ENCODE measurements around the gene PSMA5. TPM values are rescaled to one million over a fixed set of nuclear protein-coding genes. Genes with fewer than 3 reads are reported as not detected.

Gene PSMA5
- total RNA-seq, 1 experiment from 2014 or later: 133 TPM

DNA sequence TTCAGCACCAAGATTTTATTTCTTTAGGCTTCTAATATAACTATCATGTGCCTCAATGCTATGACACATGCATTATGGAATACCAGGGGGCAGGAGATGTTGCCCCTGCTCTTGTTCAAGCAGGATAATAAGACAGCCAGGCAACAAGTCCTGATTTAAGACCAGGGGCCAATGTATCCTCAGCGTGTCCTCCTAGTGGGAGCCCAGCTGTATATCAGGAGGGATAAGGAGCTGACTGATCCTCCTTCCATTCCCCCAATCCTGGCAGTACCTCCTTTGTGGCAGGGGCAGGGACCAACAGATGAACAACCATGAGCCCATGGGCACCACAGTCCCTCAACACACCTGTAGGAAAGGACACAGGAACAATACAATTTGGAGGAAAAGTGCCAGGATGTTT is 57.8 kb downstream of the PSMA5 start:
- no peak overlapping the region for H3K4ac ChIP-seq (ENCODE audit: low read depth, low read length)
- H3K9ac ChIP-seq (ENCODE audit: extremely low read depth, insufficient read length, low read length): no peak overlapping the region
- Mint-ChIP-seq H3K4me1 (peaks cover 23 to 24% of the 10 kb centered on the region in 2 experiments), H3K27ac (no peak overlapping the region), H3K9me3 (no peaks in the 10 kb centered on the region), H3K36me3 (ENCODE audit: insufficient read depth in 1 of 3, low read depth in 3 of 3) (peaks cover 17 to 29% (median 23%) of the 10 kb centered on the region in 3 experiments), H3K27me3 (ENCODE audit: low read depth) (no peaks in the 10 kb centered on the region), H3K4me3 (no peak overlapping the region)
- no peak overlapping the region for H3K4me2 ChIP-seq (ENCODE audit: insufficient read depth, insufficient read length, low read length)
- no peak overlapping the region for H3T11ph ChIP-seq (ENCODE audit: low read length)
- H4K20me1 ChIP-seq (ENCODE audit: control insufficient read depth, insufficient read depth, insufficient read length): no peaks in the 10 kb centered on the region
- H2AFZ ChIP-seq (ENCODE audit: low read length): no peak overlapping the region
- H2AK5ac ChIP-seq (ENCODE audit: insufficient read length, low read length): no peak overlapping the region
- H4K8ac ChIP-seq (replicated peaks; ENCODE audit: insufficient read length, low read depth, low read length): no peak overlapping the region
- H2BK15ac ChIP-seq (ENCODE audit: low read depth, low read length): no peak overlapping the region
- no peak overlapping the region for H3K56ac ChIP-seq (ENCODE audit: insufficient read length, low read depth, low read length)
- no peak overlapping the region for H4K5ac ChIP-seq (ENCODE audit: insufficient read length, low read depth, low read length)
- H2BK12ac ChIP-seq (ENCODE audit: insufficient read length, low read depth, low read length): no peak overlapping the region
- no peak overlapping the region for H2BK5ac ChIP-seq (ENCODE audit: insufficient read length, low read length)
- H2BK20ac ChIP-seq (ENCODE audit: low read depth, low read length, poor library complexity, severe bottlenecking): no peak overlapping the region
- no peak overlapping the region for H3K18ac ChIP-seq (ENCODE audit: insufficient read length, low read depth, low read length)
- no peaks in the 10 kb centered on the region for H3K27me3 ChIP-seq (ENCODE audit: insufficient read depth, low read length)
- no peaks in the 10 kb centered on the region; the same call in 1 of the 2 replicates for H3K4me1 ChIP-seq (ENCODE audit: insufficient read depth, low read length)
- H3K23ac ChIP-seq (ENCODE audit: insufficient read length, low read depth, low read length): no peak overlapping the region
- H3K14ac ChIP-seq (ENCODE audit: insufficient read depth, low read length): no peak overlapping the region
- no peak overlapping the region for H3K27ac ChIP-seq (ENCODE audit: insufficient read length, low read depth, low read length)
- no CpG with 5 or more reads among the region's 1 CpG for WGBS (ENCODE audit: extremely low coverage, insufficient read length, low lambda C conversion rate)
- no peaks in the 10 kb centered on the region for H3K9me3 ChIP-seq (ENCODE audit: control insufficient read depth, low read depth, low read length)
- peaks cover 5% of the 10 kb centered on the region for H3K79me1 ChIP-seq (ENCODE audit: insufficient read depth, low read depth, low read length, poor library complexity, severe bottlenecking)
- DNase-seq: no peak
- no peak overlapping the region for H2BK120ac ChIP-seq (ENCODE audit: low read depth, low read length, poor library complexity, severe bottlenecking)
- no peak; the same call in 2 of the 3 replicates for TF ChIP-seq CTCF (conservative IDR thresholded peaks at IDR 0.05)
- H3K79me2 ChIP-seq (ENCODE audit: insufficient read depth, low read length): peaks cover 3% of the 10 kb centered on the region; the same call in 1 of the 2 replicates
- H4K91ac ChIP-seq (ENCODE audit: insufficient read length, low read depth, low read length): no peak overlapping the region
- H3K23me2 ChIP-seq (ENCODE audit: insufficient read length, low read depth, low read length, poor library complexity, severe bottlenecking): no peaks in the 10 kb centered on the region
